ENCODE data around the gene GAS7.

DNA sequence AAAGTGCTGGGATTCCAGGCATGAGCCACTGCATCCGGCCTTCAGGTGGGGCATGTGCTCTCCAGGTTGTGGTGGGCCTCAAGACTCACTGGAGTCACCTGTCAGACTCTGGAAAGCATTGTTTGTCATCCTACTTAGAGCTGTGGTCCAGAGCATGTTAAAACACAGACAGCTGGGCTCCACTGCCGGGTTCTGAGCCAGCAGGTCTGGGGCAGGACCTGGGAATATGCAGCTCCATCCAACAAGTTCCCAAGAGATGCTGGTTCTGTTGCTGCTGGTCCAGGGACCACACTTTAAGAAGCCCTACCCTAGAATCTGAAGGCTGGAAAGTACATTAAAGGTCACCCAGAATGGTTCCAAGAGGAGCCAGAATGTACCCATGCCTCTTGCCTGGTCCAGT, 75.3 kb downstream of the GAS7 start:
- TF ChIP-seq, protein P1, sequence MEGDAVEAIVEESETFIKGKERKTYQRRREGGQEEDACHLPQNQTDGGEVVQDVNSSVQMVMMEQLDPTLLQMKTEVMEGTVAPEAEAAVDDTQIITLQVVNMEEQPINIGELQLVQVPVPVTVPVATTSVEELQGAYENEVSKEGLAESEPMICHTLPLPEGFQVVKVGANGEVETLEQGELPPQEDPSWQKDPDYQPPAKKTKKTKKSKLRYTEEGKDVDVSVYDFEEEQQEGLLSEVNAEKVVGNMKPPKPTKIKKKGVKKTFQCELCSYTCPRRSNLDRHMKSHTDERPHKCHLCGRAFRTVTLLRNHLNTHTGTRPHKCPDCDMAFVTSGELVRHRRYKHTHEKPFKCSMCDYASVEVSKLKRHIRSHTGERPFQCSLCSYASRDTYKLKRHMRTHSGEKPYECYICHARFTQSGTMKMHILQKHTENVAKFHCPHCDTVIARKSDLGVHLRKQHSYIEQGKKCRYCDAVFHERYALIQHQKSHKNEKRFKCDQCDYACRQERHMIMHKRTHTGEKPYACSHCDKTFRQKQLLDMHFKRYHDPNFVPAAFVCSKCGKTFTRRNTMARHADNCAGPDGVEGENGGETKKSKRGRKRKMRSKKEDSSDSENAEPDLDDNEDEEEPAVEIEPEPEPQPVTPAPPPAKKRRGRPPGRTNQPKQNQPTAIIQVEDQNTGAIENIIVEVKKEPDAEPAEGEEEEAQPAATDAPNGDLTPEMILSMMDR (IDR thresholded peaks at IDR 0.05): no peak
- TF ChIP-seq EZH2 (IDR thresholded peaks at IDR 0.05; ENCODE audit: borderline replicate concordance, insufficient read depth, low read depth, low read length, poor library complexity, severe bottlenecking): no peak

Data from B cell (primary cell).